ENCODE measurements around the gene RETREG3. TPM values are rescaled to one million over a fixed set of nuclear protein-coding genes. Genes with fewer than 3 reads are reported as not detected.
A peak's percentile ranks its signal among the peaks of the same experiment; 100 is the strongest.

RETREG3 gene
- total RNA-seq, 1 experiment from 2014 or later = 38.5 TPM

GRCh38 chr17:42531455-42532354 lies 77.5 kb downstream of the RETREG3 start:
- no peak for TF ChIP-seq ATF3 (IDR thresholded peaks at IDR 0.05)
- TF ChIP-seq EGR1 (IDR thresholded peaks at IDR 0.05; ENCODE audit: low read depth) = no peak
- TF ChIP-seq SRF (IDR thresholded peaks at IDR 0.05; ENCODE audit: low read depth) = no peak
- TF ChIP-seq ELF1 (IDR thresholded peaks at IDR 0.05; ENCODE audit: borderline replicate concordance, low read depth) = no peak
- TF ChIP-seq ZNF274 (IDR thresholded peaks at IDR 0.05; ENCODE audit: low read depth, low read length) = no peak
- TF ChIP-seq SP1 (IDR thresholded peaks at IDR 0.05; ENCODE audit: low read depth) = no peak
- peak; percentile 22; the same call in 1 of the 2 replicates for TF ChIP-seq POLR2AphosphoS5 (IDR thresholded peaks at IDR 0.05; ENCODE audit: low read depth, low read length)
- peak in 2 of 3 experiments; percentile 31 to 36; a peak in 3 of 6 replicates for TF ChIP-seq CTCF (IDR thresholded peaks at IDR 0.05 in 2 of 3, conservative IDR thresholded peaks at IDR 0.05 in 1 of 3; ENCODE audit: borderline replicate concordance in 1 of 3, insufficient read depth in 1 of 3, low read depth in 2 of 3, low read length in 2 of 3)
- TF ChIP-seq MAX (IDR thresholded peaks at IDR 0.05) = peak; percentile 67
- TF ChIP-seq RAD21 (IDR thresholded peaks at IDR 0.05; ENCODE audit: low read depth) = peak; percentile 27; the same call in 1 of the 2 replicates
- TF ChIP-seq CBX3 (IDR thresholded peaks at IDR 0.05; ENCODE audit: low read depth) = 0 out of 2 replicates have a peak, but pooled peaks have one; percentile 10
- H3K4me2 ChIP-seq (ENCODE audit: low read length) = peak overlapping the region; percentile 80
- H3K4me1 ChIP-seq (ENCODE audit: control insufficient read depth in 1 of 2, insufficient read depth in 2 of 2, low read length in 2 of 2) = peaks cover 25 to 53% of the 10 kb centered on the region in 2 experiments
- H2AFZ ChIP-seq (ENCODE audit: low read depth, low read length, poor library complexity, severe bottlenecking) = peak overlapping the region; percentile 95
- H3K9me2 ChIP-seq (ENCODE audit: insufficient read depth) = no peaks in the 10 kb centered on the region
- H3K9me3 ChIP-seq (ENCODE audit: control insufficient read depth in 1 of 2, insufficient read depth in 1 of 2, low read depth in 1 of 2, low read length in 2 of 2) = no peaks in the 10 kb centered on the region
- H3K27me3 ChIP-seq (ENCODE audit: insufficient read depth, low read length) = no peaks in the 10 kb centered on the region
- no TSS peak for BruUV-seq (replicated peaks)
- H3K4me3 ChIP-seq (replicated peaks in 1 of 2; ENCODE audit: low read depth in 1 of 2, low read length in 2 of 2) = peak overlapping the region; percentile 32 to 55
- H3K27ac ChIP-seq (ENCODE audit: low read depth, low read length) = peak overlapping the region; percentile 60
- H3K36me3 ChIP-seq (ENCODE audit: control insufficient read depth in 1 of 2, insufficient read depth in 2 of 2, low read length in 2 of 2) = no peaks in the 10 kb centered on the region
- no peaks in the 10 kb centered on the region for H3K79me2 ChIP-seq (ENCODE audit: insufficient read depth, low read length)
- H3K9ac ChIP-seq (ENCODE audit: low read length) = peak overlapping the region; percentile 61
- DNase-seq (ENCODE audit: low read depth, low spot score) = no peak
- RAD21 ChIA-PET (ENCODE audit: low non-redundant PET in 1 of 2, low total read pairs in 2 of 2, uncharacterized antibody in 2 of 2, unreplicated experiment in 2 of 2) = no interaction called here
- POLR2A ChIA-PET = interaction anchor here (2.0 kb wide), 1 partner anchor 12 kb away, joined by 5 read pairs; no protein-coding TSS in a partner anchor
- CTCF ChIA-PET = interaction anchor here (1.3 kb wide), 1 partner anchor 124 kb away, joined by 3 read pairs; no protein-coding TSS in a partner anchor
- intact Hi-C loops (cut with micrococcal nuclease) = no loop called here
- H4K20me1 ChIP-seq (ENCODE audit: insufficient read depth) = no peaks in the 10 kb centered on the region
- peak; percentile 25 for ATAC-seq
